Amniotic epithelial cell (primary cell): ENCODE results near the gene OR56B1.
"Not testable (repeated sequence)": the region's sequence is repeated elsewhere in the genome, so short reads cannot be mapped to it uniquely, and the experiment has no call there.

Source experiments
- DNase-seq: peaks from one replicate; pipeline ENCODE4 v3.0.0-alpha.2; 2010; ENCODE audit warnings: low read depth

Gene OR56B1, protein sequence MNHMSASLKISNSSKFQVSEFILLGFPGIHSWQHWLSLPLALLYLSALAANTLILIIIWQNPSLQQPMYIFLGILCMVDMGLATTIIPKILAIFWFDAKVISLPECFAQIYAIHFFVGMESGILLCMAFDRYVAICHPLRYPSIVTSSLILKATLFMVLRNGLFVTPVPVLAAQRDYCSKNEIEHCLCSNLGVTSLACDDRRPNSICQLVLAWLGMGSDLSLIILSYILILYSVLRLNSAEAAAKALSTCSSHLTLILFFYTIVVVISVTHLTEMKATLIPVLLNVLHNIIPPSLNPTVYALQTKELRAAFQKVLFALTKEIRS

GRCh38 chr11:5736396-5736795 lies at the start of gene OR56B1:
Gene OR56B1, plus strand, starts transcription at chr11:5736448. Its CDS starts 69 bp downstream, at chr11:5736517.
- no peak for DNase-seq

DNA sequence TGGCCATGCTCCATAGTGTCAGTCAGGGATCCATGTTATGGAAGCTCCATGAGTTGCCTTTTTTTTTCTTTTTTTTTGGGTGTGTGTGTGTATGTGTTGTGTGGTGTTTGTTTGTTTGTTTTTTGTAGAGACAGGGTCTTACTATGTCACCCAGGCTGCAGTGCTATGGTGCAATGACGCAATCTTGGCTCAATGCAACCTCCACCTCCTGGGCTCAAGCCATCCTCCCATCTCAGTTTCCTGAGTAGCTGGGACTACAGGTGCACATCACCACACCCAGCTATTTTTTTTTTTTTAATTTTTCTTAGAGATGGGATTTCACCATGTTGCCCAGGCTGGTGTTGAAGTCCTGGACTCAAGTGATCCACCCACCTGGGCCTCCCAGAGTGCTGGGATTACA lies 47.8 kb upstream of the OR56B1 start:
- DNase-seq: no peak

GRCh38 chr11:5689551-5689983 lies 46.7 kb upstream of the OR56B1 start, which contains the start of gene TRIM22:
Gene TRIM22, plus strand, starts transcription at chr11:5689790. Its CDS starts 6,443 bp downstream, at chr11:5696233.
- DNase-seq: peak; percentile 78

DNA sequence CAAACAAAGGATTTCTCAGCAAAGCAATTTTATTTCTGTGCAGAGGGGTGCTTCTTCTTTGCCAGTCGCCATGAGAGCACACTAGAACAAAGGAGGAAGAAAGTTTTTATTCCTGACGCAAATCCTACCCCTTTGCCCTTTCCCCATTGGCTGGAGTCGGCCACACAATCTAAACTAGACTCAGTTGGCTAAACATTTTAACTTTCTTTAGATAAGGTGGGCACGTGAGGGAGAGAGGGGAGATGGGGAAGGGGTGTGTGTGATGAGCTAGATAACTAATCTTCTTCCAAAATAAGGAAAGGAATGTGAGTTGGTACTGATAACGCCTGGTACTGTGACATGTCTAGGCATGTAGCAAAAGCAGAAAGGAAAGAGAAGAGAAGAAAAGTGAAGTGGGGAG lies 46.0 kb upstream of the OR56B1 start:
- peak; percentile 38 for DNase-seq

GRCh38 chr11:5690736-5691135 lies 45.5 kb upstream of the OR56B1 start:
- peak; percentile 64 for DNase-seq

DNA sequence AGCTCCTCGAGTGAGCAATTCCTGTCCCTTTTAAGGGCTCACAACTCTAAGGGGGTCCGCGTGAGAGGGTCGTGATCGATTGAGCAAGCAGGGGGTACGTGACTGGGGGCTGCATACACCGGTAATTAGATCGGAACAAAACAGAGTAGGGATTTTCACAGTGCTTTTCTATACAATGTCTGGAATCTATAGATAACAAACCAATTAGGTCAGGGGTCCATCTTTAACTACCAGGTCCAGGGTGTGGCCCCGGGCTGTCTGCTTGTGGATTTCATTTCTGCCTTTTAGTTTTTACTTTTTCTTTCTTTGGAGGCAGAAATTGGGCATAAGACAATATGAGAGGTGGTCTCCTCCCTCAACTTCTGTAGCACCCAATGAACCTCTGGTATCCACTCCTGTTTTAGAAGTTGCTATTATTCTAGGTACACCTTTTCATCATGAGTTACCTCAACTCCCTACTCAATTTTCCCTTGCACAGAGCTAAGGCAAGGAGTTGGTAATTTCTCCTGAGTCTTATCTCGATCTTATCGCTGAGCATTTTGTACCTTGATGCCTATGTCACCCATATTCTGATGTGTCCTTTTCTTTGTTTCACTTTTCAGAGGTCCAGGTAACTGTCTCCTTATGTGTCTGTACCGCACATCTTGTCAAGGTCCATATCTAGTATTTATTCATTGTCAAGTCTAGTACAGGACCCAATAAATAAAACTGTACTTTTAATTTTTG lies 44.8 kb upstream of the OR56B1 start:
- not testable (repeated sequence) for DNase-seq

DNA sequence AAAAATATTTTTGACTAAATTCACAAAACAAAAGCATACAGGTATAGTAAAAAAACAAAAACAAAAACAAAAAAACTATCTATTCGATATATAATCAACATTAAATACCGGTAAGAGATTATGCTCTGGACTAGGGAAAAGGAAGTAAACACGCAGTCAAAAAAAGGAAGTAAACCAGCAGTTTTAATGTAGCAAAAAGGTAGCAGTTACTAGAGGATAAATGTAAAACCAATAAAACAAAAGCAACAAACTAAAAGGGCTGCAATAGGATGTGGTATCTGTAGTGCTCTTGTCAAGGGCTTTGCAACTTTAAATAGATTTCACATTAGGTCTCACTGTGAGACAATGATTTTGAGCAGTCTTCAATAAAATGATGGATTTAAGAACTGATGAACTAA lies 44.3 kb upstream of the OR56B1 start:
- no peak for DNase-seq

GRCh38 chr11:5694642-5695041 lies 41.6 kb upstream of the OR56B1 start:
- no peak for DNase-seq

DNA sequence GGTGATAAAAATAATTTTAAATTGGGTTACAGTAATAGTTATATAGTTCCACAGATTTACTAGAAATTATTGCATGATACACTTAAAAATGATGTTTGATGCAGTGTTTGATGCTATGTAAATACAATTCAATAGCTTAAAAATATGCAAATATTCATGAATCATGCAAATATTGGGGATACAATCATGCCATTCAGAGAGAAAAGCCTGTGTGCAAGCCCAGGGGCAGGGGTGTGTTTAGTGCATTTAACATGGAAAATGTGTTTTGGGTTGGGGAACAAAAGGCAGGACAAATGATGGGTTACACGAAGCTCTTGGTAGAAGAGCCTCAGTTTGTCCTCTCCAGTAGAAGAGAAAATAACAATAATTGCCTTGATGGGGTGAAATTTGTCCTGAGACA lies 40.7 kb upstream of the OR56B1 start:
- no peak for DNase-seq

- DNase-seq: peak; percentile 10
Measured at GRCh38 chr11:5696210-5696609, 40.0 kb upstream of the OR56B1 start.

GRCh38 chr11:5698281-5698680 lies 38.0 kb upstream of the OR56B1 start:
- no peak for DNase-seq

DNA sequence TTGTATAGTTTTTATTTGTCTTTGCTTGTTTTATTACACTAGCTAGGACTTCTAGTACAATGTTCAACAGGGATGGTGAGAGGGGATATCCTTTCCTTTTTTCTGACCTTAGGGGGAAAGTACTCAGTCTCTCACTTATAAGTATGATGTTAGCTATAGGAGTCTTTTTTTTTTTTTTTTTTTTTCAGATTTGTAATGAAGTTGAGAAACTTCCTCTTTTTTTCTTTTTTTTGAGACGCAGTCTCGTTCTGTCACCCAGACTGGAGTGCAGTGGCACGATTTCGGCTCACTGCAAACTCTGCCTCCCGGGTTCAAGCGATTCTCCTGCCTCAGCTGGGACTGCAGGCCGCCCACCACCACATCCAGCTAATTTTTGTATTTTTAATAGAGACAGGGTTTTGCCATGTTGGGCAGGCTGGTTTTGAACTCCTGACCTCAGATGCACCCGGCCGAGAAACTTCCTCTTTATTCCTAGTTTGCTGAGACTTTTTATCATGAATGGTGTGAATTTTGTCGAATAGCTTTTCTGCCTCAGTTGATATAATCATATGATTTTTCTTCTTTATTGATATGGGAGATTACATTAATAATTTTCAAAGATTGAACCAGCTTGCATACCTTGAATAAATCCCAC lies 35.7 kb upstream of the OR56B1 start:
- no peak for DNase-seq

DNA sequence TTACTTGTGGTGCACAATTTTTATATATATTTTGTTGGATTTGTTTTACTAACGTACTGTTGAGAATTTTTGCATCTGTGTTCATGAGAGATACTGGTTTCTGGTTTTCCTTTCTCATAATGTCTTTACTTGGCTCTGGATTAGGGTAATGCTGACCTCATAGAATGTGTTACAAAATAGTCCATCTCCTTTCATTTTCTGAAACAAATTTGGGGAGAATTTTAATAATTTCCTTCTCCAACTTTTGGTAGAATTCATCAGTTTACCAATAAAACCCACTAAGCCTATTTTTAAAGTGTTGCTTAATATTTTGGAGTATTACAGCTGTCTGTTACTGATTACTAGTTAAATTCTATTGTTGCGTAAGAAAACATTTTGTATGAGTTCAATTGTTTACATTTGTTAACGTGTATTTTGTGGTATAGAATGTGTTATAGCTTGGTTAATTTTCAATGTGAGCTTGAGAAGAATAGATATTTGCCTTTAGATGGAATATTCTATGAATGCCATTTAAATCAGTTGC lies 35.1 kb upstream of the OR56B1 start:
- DNase-seq: peak; percentile 5

- no peak for DNase-seq
Measured at GRCh38 chr11:5703741-5704536, 32.3 kb upstream of the OR56B1 start.

GRCh38 chr11:5705688-5706087 lies 30.6 kb upstream of the OR56B1 start:
- DNase-seq: peak; percentile 48

DNA sequence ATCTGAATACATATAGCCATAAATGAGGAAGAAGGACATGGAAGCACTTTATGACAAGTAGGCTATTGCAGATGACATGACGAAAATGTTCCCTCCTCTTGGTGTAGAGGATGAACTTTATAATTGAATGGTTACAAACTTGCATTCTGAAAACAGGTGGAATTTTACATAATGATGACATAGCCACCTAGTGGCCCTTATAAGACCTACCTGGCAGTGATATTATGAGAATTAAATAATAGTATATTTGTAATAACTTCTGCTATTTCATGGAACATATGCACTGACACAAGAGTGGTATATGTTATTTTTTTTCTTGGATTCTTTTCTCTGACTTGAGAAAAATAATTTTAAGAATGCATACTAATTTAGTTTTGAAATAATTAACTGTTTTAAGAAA lies 23.7 kb upstream of the OR56B1 start:
- peak; percentile 10 for DNase-seq

- DNase-seq: peak; percentile 61
Measured at GRCh38 chr11:5713695-5714094, 22.6 kb upstream of the OR56B1 start.

GRCh38 chr11:5716518-5716917 lies 19.7 kb upstream of the OR56B1 start:
- not testable (repeated sequence) for DNase-seq

DNA sequence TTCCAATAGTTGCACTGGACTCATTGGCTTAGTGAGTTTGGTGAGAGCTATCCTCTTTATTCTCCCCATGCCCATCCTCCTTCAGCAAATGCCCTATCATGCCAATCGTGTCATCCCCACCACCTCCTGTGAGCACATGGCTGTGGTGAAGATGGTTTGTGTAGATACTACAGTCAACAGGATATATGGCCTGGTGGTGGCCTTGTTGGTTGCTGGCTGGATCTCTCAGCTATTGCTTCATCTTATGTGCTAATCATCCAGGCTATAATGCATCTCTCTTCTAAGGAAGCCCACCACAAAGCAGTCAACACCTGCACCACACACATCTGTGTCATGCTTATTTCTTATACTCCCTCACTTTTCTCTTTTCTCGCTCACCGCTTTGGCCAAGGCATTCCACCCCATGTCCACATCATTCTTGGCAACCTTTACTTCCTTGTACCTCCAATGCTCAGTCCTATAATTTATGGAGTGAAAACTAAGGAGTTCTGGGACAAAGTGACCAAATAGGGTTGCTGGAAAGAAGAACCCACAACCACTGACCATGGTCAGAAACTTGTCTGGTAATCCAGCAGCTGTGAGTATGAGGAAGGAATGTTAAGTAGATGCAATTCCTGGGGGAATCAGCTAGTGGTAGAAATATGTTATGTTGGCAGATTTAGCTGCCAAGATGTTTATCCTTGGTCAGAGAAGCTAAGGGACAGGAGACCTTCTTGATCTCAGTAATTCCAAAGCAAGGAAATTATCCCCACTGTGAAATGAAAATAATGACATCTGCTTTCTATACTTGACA lies 16.3 kb upstream of the OR56B1 start:
- DNase-seq: peak; percentile 8

GRCh38 chr11:5722622-5723021 lies 13.6 kb upstream of the OR56B1 start:
- no peak for DNase-seq

DNA sequence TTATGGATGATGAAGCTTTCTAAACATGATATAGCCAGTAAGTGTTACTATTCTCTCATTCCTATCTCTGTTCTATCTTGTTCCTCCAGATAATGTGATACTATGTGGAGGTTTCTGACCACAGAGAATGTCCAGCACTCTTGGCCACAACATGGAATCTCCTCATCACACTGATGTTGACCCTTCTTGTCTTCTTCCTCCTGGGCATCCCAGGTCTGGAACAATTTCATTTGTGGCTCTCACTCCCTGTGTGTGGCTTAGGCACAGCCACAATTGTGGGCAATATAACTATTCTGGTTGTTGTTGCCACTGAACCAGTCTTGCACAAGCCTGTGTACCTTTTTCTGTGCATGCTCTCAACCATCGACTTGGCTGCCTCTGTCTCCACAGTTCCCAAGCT lies 9.9 kb upstream of the OR56B1 start:
- DNase-seq: no peak
